ENCODE results near the gene ZNF678.

The ZNF678 gene

DNA sequence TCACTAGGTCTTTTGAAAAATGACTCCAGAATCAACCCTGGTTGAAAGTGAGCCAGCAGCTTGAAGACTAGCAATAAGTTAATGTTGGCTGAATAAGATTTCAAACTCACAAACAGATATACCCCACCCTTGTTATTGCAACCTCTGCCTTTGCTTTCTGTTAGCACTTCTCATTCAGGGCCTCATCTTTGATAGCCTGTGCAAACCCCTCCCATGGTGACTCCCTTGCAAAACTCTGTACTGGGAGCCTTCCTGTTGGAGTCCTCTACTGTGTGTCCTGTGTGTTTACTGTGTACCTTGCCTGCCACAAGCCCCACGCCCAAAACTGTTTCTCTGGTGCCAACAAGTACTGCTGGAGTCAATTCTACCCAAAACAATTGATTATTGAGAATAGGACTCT, 50.2 kb downstream of the ZNF678 start:
- no peak for TF ChIP-seq EZH2phosphoT487 (IDR thresholded peaks at IDR 0.05; ENCODE audit: low read depth)
- TF ChIP-seq, protein P1, sequence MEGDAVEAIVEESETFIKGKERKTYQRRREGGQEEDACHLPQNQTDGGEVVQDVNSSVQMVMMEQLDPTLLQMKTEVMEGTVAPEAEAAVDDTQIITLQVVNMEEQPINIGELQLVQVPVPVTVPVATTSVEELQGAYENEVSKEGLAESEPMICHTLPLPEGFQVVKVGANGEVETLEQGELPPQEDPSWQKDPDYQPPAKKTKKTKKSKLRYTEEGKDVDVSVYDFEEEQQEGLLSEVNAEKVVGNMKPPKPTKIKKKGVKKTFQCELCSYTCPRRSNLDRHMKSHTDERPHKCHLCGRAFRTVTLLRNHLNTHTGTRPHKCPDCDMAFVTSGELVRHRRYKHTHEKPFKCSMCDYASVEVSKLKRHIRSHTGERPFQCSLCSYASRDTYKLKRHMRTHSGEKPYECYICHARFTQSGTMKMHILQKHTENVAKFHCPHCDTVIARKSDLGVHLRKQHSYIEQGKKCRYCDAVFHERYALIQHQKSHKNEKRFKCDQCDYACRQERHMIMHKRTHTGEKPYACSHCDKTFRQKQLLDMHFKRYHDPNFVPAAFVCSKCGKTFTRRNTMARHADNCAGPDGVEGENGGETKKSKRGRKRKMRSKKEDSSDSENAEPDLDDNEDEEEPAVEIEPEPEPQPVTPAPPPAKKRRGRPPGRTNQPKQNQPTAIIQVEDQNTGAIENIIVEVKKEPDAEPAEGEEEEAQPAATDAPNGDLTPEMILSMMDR (IDR thresholded peaks at IDR 0.05; ENCODE audit: low read depth, low read length) = no peak
- H3K4me3 ChIP-seq (ENCODE audit: low read length) = no peak overlapping the region
- H3K4me2 ChIP-seq (ENCODE audit: low read length) = no peak overlapping the region
- no peaks in the 10 kb centered on the region for H3K79me2 ChIP-seq (ENCODE audit: low read length)
- no peaks in the 10 kb centered on the region for H4K20me1 ChIP-seq (ENCODE audit: insufficient read depth, low read length)
- H3K27me3 ChIP-seq (ENCODE audit: low read depth, low read length) = no peaks in the 10 kb centered on the region
- no peak overlapping the region for H3K9ac ChIP-seq (ENCODE audit: low read length)
- no peak overlapping the region for H2AFZ ChIP-seq (ENCODE audit: low read depth, low read length)
- H3K36me3 ChIP-seq (replicated peaks; ENCODE audit: low read depth, low read length) = peaks cover 90% of the 10 kb centered on the region
- H3K27ac ChIP-seq (ENCODE audit: low read length) = no peak overlapping the region
- H3K9me3 ChIP-seq (ENCODE audit: insufficient read depth, low read length) = peaks cover 26% of the 10 kb centered on the region; the same call in 1 of the 2 replicates
- no peaks in the 10 kb centered on the region for H3K4me1 ChIP-seq (ENCODE audit: low read length)

DNA sequence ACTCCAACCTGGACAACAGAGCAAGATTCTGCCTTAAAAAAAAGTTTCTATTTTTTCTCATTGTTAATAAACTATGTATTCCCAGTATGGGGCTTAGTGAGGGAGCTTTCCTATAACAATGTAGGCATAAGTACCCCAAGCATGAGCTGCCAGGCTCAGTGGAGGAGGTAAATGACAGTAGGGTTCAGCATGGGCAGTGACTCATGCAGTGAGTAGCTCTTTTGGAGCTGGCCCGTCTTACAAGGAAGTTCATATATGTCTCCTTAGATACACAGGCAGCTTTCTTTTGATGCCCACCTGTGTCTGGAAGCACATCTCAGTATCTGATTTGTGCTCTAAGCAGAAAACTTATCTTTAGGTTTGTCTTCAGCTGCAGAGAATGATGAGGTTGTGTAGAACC, 57.9 kb downstream of the ZNF678 start:
- TF ChIP-seq EZH2phosphoT487 (IDR thresholded peaks at IDR 0.05; ENCODE audit: low read depth) = no peak
- TF ChIP-seq, protein P1 (IDR thresholded peaks at IDR 0.05; ENCODE audit: low read depth, low read length) = no peak
- Histone ChIP-seq H2AFZ (ENCODE audit: low read depth, low read length) (no peak overlapping the region), H3K9me3 (ENCODE audit: insufficient read depth, low read length) (peaks cover 46% of the 10 kb centered on the region), H3K9ac (ENCODE audit: low read length) (no peak overlapping the region), H3K79me2 (ENCODE audit: low read length) (no peaks in the 10 kb centered on the region; the same call in 1 of the 2 replicates), H3K4me1 (ENCODE audit: low read length) (no peaks in the 10 kb centered on the region), H3K4me3 (ENCODE audit: low read length) (no peak overlapping the region), H4K20me1 (ENCODE audit: insufficient read depth, low read length) (no peaks in the 10 kb centered on the region), H3K27me3 (ENCODE audit: low read depth, low read length) (no peaks in the 10 kb centered on the region), H3K27ac (ENCODE audit: low read length) (no peak overlapping the region), H3K4me2 (ENCODE audit: low read length) (no peak overlapping the region), H3K36me3 (replicated peaks; ENCODE audit: low read depth, low read length) (peaks cover 56% of the 10 kb centered on the region)

DNA sequence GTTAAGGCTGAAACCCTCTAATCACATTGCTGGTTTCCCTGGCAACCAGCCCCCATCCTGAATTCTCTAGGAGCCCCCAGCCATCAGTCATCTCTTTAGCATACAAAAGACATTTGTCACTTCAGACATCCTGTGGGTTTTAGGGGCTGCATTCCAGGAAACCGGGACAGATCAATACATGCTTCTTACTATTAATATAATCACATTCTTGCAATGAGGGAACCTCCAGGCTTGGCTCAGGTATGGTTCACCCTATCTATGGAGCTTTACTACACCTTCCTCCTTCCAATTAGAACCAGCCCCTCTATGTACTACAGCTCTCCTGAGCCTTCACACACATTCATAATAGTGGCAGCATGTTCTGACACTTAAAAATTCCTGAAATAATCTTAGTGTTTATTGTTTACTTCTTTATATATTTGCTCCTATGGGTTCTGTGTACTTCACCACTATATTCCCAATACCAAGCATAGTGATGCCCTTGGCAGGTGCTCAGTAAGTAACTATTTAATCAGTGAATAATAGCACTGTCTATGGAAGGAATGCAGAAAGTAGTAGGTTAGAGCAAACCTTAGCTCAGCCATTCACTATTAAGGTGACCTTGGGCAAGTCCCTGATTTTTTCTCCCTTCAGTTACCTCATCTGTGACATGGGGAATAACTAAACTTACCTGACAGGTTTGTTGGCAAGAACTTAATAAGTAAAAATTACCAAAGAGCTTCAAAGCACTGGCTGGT, 59.6 kb downstream of the ZNF678 start:
- Histone ChIP-seq H3K4me2 (ENCODE audit: low read length) (no peak overlapping the region), H3K9ac (ENCODE audit: low read length) (no peak overlapping the region), H3K27ac (ENCODE audit: low read length) (no peak overlapping the region), H3K4me1 (ENCODE audit: low read length) (no peaks in the 10 kb centered on the region), H2AFZ (ENCODE audit: low read depth, low read length) (no peak overlapping the region), H4K20me1 (ENCODE audit: insufficient read depth, low read length) (no peaks in the 10 kb centered on the region), H3K4me3 (ENCODE audit: low read length) (no peak overlapping the region), H3K27me3 (ENCODE audit: low read depth, low read length) (no peaks in the 10 kb centered on the region), H3K36me3 (replicated peaks; ENCODE audit: low read depth, low read length) (peaks cover 40% of the 10 kb centered on the region), H3K9me3 (ENCODE audit: insufficient read depth, low read length) (peaks cover 33% of the 10 kb centered on the region), H3K79me2 (ENCODE audit: low read length) (no peaks in the 10 kb centered on the region; the same call in 1 of the 2 replicates)
- no peak for TF ChIP-seq EZH2phosphoT487 (IDR thresholded peaks at IDR 0.05; ENCODE audit: low read depth)
- TF ChIP-seq, protein P1 (IDR thresholded peaks at IDR 0.05; ENCODE audit: low read depth, low read length) = no peak

DNA sequence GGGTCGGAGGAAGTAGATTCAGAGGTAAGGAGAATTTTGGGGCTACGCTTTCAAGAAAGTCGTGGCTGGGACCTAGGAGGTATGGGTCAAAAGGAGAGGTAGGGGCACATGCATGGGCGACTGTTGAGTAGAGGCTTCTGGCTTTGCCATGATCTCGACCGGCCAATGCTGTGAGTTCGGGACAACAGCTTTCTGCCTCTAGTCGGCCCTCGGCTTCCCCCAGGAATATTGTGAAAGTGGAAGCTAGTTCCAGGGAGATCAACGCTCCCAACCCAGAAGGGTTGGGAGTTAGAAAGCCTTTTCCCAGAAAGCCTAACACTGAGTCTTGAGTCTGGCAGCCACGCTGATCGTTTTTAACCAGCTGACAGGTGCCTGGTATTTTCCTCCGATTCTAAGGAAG, 69.0 kb downstream of the ZNF678 start:
- Histone ChIP-seq H2AFZ (ENCODE audit: low read depth, low read length) (no peak overlapping the region), H3K79me2 (ENCODE audit: low read length) (no peaks in the 10 kb centered on the region), H3K9me3 (ENCODE audit: insufficient read depth, low read length) (peaks cover 22% of the 10 kb centered on the region; the same call in 1 of the 2 replicates), H3K27ac (ENCODE audit: low read length) (no peak overlapping the region), H3K27me3 (ENCODE audit: low read depth, low read length) (no peaks in the 10 kb centered on the region), H3K4me3 (ENCODE audit: low read length) (no peak overlapping the region), H3K4me2 (ENCODE audit: low read length) (no peak overlapping the region), H3K4me1 (ENCODE audit: low read length) (no peaks in the 10 kb centered on the region), H3K9ac (ENCODE audit: low read length) (no peak overlapping the region), H4K20me1 (ENCODE audit: insufficient read depth, low read length) (no peaks in the 10 kb centered on the region), H3K36me3 (replicated peaks; ENCODE audit: low read depth, low read length) (peaks cover 32% of the 10 kb centered on the region)
- TF ChIP-seq EZH2phosphoT487 (IDR thresholded peaks at IDR 0.05; ENCODE audit: low read depth) = no peak
- TF ChIP-seq, protein P1 (IDR thresholded peaks at IDR 0.05; ENCODE audit: low read depth, low read length) = no peak

Measured in OCI-LY3 (cell line).